Measurements from ENCODE around the gene STK40. TPM values are rescaled to one million over a fixed set of nuclear protein-coding genes. Genes with fewer than 3 reads are reported as not detected.

Gene STK40
- total and polyA plus RNA-seq, 9 of the 15 experiments (the other 6 are each of a cell fraction or from before 2014, with no cell fraction given): 0.69 to 94.3 (median 39.1) TPM

GRCh38 chr1:36322041-36322785 is 63.5 kb downstream of the STK40 start:
- no peaks in the 10 kb centered on the region for H3K9me3 ChIP-seq (replicated peaks; ENCODE audit: control insufficient read depth, insufficient read depth, low read depth, low read length)
- BruUV-seq (replicated peaks): no TSS peak
- FAIRE-seq (no peak), DNase-seq (ENCODE audit: extremely low read depth in 1 of 4, low spot score in 3 of 4) (no peak), ATAC-seq (no peak)
- H3K27me3 ChIP-seq (ENCODE audit: control insufficient read depth in 2 of 2, insufficient read depth in 2 of 2, low read length in 2 of 2): no peaks in the 10 kb centered on the region
- CTCF ChIA-PET (ENCODE audit: low intra/inter-chr PET ratio): no interaction called here
- POLR2A ChIA-PET: interaction anchor here (0.5 to 2.9 kb wide), 11 partner anchors 10 to 496 kb away, joined by 3 to 19 read pairs (median 3); no protein-coding TSS in a partner anchor
- no peaks in the 10 kb centered on the region for H3K9me1 ChIP-seq (ENCODE audit: control insufficient read depth, insufficient read depth, low read length)
- peaks cover 36 to 59% of the 10 kb centered on the region in 2 experiments for H3K4me1 ChIP-seq (replicated peaks in 1 of 2; ENCODE audit: control insufficient read depth in 2 of 2, insufficient read depth in 2 of 2, low read length in 2 of 2)
- 86% methylated on average over 38 of the region's 67 CpGs for whole genome bisulfite sequencing (ENCODE audit: insufficient coverage, low coverage, missing lambda C conversion rate)
- peak overlapping the region; percentile 70 to 94 for H3K9ac ChIP-seq (ENCODE audit: insufficient read depth in 1 of 2, low read depth in 2 of 2, low read length in 2 of 2)
- intact Hi-C loops (cut with micrococcal nuclease): loop anchor here (5.0 to 10.0 kb wide), 2 partner anchors 65 to 437 kb away; partner anchors contain the start of genes AGO1 and STK40
- H3K36me3 ChIP-seq (ENCODE audit: control insufficient read depth, insufficient read depth, low read length): peaks cover 4% of the 10 kb centered on the region; the same call in 1 of the 3 replicates
- H3K4me2 ChIP-seq (ENCODE audit: insufficient read depth, low read length): peak overlapping the region; percentile 88
- H4K20me1 ChIP-seq (replicated peaks; ENCODE audit: control insufficient read depth, insufficient read depth, low read length): no peaks in the 10 kb centered on the region
- peak overlapping the region; percentile 61 for H3K4me3 ChIP-seq
- in situ Hi-C loops (cut with MboI): no loop called here
- H2AFZ ChIP-seq (ENCODE audit: low read depth, low read length): no peak overlapping the region
- H3K27ac ChIP-seq (ENCODE audit: extremely low read depth, low read depth, low read length): peak overlapping the region; percentile 90; the same call in 2 of the 3 replicates
- peaks cover 18% of the 10 kb centered on the region; the same call in 2 of the 3 replicates for H3K79me2 ChIP-seq (ENCODE audit: control insufficient read depth, insufficient read depth, low read length)
- TF ChIP-seq THAP12 (CRISPR knock-in tag; IDR thresholded peaks at IDR 0.05): peak; percentile 26; the same call in 1 of the 2 replicates
- no peak for TF ChIP-seq BRCA1 (IDR thresholded peaks at IDR 0.05)
- TF ChIP-seq BRCA1 (CRISPR knock-in tag; IDR thresholded peaks at IDR 0.05): no peak
- TF ChIP-seq E2F6 (IDR thresholded peaks at IDR 0.05; ENCODE audit: borderline replicate concordance in 1 of 2, extremely low read depth in 1 of 2, insufficient read depth in 1 of 2, insufficient read length in 1 of 2, low read depth in 1 of 2, low read length in 1 of 2, poor library complexity in 1 of 2, severe bottlenecking in 1 of 2): peak in 1 of 2 experiments; percentile 8
- peak; percentile 97 for TF ChIP-seq ZBTB33 (CRISPR knock-in tag; IDR thresholded peaks at IDR 0.05)
- no peak for TF ChIP-seq BHLHE40 (IDR thresholded peaks at IDR 0.05; ENCODE audit: low read length)
- no peak for TF ChIP-seq PHF21A (IDR thresholded peaks at IDR 0.05; ENCODE audit: borderline replicate concordance, low read depth)
- TF ChIP-seq ZNF3 (CRISPR knock-in tag; IDR thresholded peaks at IDR 0.05): no peak
- TF ChIP-seq ASH1L (IDR thresholded peaks at IDR 0.05; ENCODE audit: borderline replicate concordance, low read depth, partially characterized antibody): no peak
- TF ChIP-seq ESRRA (IDR thresholded peaks at IDR 0.05; ENCODE audit: borderline replicate concordance, low read depth): no peak
- TF ChIP-seq CGGBP1 (CRISPR knock-in tag; IDR thresholded peaks at IDR 0.05): no peak
- no peak for TF ChIP-seq HCFC1 (IDR thresholded peaks at IDR 0.05; ENCODE audit: low read depth, low read length)
- TF ChIP-seq TAF9B (IDR thresholded peaks at IDR 0.05; ENCODE audit: partially characterized antibody): no peak
- TF ChIP-seq PRPF4 (IDR thresholded peaks at IDR 0.05; ENCODE audit: insufficient read depth, low read depth, low read length, poor library complexity, severe bottlenecking): peak; percentile 88
- no peak for TF ChIP-seq PHF20 (IDR thresholded peaks at IDR 0.05; ENCODE audit: partially characterized antibody)
- TF ChIP-seq ETV5 (CRISPR knock-in tag; IDR thresholded peaks at IDR 0.05; ENCODE audit: low read depth): no peak
